Endothelial cell of umbilical vein (primary cell): Measurements from ENCODE around the gene TSPAN9. TPM values are rescaled to one million over a fixed set of nuclear protein-coding genes. Genes with fewer than 3 reads are reported as not detected.

Experiments
- BruUV-seq: library from RNA; stranded (reverse); fragments of 400-500 nt; replicated peaks from 2 replicates; lab custom pipeline; 2021; lab: Mats Ljungman, UMichigan
- CTCF ChIA-PET: fragments of 300-600, 350-600 bp; sonication (Branson Sonifier 250); formaldehyde crosslinking; loops from one replicate; lab custom pipeline; 2021; ENCODE audit warnings: antibody characterized with exemption, inconsistent platforms; lab: Charles Lee
- POLR2A ChIA-PET: fragments of 300-600, 350-600 bp; sonication (Branson Sonifier 250); formaldehyde crosslinking; loops from one replicate; lab custom pipeline; 2021; ENCODE audit warnings: antibody characterized with exemption, inconsistent platforms; lab: Charles Lee
- DNase-seq: peaks from one replicate; pipeline ENCODE4 v3.0.0-alpha.2; 2011; ENCODE audit warnings: low read depth, low spot score
- FAIRE-seq: peaks from 2 replicates; lab custom pipeline; 2011; peaks lifted over from hg19 to GRCh38; lab: Jason Lieb, UNC
- H2AFZ ChIP-seq: 2 replicates; pipeline ENCODE4 v1.6.0; 2012; ENCODE audit warnings: low read depth, low read length, control low read depth, inconsistent platforms
- H3K27ac ChIP-seq: 2 replicates; pipeline ENCODE4 v1.5.1; 2011; ENCODE audit warnings: low read depth, mild to moderate bottlenecking, control low read depth, low read length, moderate library complexity; ENCODE audit not compliant: insufficient read depth
- H3K27me3 ChIP-seq, 2 experiments: 2 replicates each; pipeline versions ENCODE4 v1.6.0 to v1.6.1; 2011; ENCODE audit warnings: low read length in 2 of 2, mixed read lengths in 1 of 2; ENCODE audit not compliant: control insufficient read depth in 2 of 2, insufficient read depth in 2 of 2
- H3K36me3 ChIP-seq, 2 experiments: 2 replicates in 1 of 2; 3 replicates in 1 of 2; pipeline ENCODE4 v1.5.1; 2011; ENCODE audit warnings: low read length in 2 of 2, mild to moderate bottlenecking in 1 of 2, moderate library complexity in 1 of 2; ENCODE audit not compliant: control insufficient read depth in 2 of 2, insufficient read depth in 2 of 2; ENCODE audit errors: extremely low read depth in 1 of 2
- H3K4me1 ChIP-seq: 3 replicates; pipeline ENCODE4 v1.5.1; 2011; ENCODE audit warnings: mild to moderate bottlenecking, low read length; ENCODE audit not compliant: control insufficient read depth, insufficient read depth; ENCODE audit errors: extremely low read depth
- H3K4me2 ChIP-seq: 2 replicates; pipeline ENCODE4 v1.6.1; 2011; ENCODE audit warnings: low read length, control low read depth, mixed read lengths; ENCODE audit not compliant: insufficient read depth
- H3K4me3 ChIP-seq, 3 experiments: fragments of 200-600 bp in 1 of 3; sonication (generic), shearing (Covaris generic) in 1 of 3; replicated peaks in 1 of 3; 2 replicates each; pipeline ENCODE4 v1.5.1; 2011 to 2016; ENCODE audit warnings: control low read depth in 3 of 3, low read length in 3 of 3, mild to moderate bottlenecking in 2 of 3, inconsistent platforms in 1 of 3, low read depth in 1 of 3, moderate library complexity in 1 of 3; ENCODE audit not compliant: insufficient read depth in 1 of 3
- H3K79me2 ChIP-seq: 2 replicates; pipeline ENCODE4 v1.6.0; 2012; ENCODE audit warnings: low read length, inconsistent platforms; ENCODE audit not compliant: control insufficient read depth, insufficient read depth
- H3K9ac ChIP-seq: replicated peaks from 2 replicates; pipeline ENCODE3; 2011; ENCODE audit warnings: low read length, control low read depth; ENCODE audit not compliant: insufficient read depth; ENCODE audit errors: extremely low read depth
- H3K9me1 ChIP-seq: replicated peaks from 3 replicates; pipeline ENCODE4 v1.6.0; 2011; ENCODE audit warnings: mild to moderate bottlenecking, low read length; ENCODE audit not compliant: control insufficient read depth, insufficient read depth; ENCODE audit errors: extremely low read depth
- H3K9me3 ChIP-seq: replicated peaks from 2 replicates; pipeline ENCODE4 v1.5.1; 2012; ENCODE audit warnings: low read length, inconsistent platforms; ENCODE audit not compliant: control insufficient read depth, insufficient read depth
- H4K20me1 ChIP-seq: replicated peaks from 2 replicates; pipeline ENCODE3; 2011; ENCODE audit warnings: mild to moderate bottlenecking, low read length; ENCODE audit not compliant: control insufficient read depth, insufficient read depth; ENCODE audit errors: extremely low read depth
- CTCF ChIP-seq, 2 donors: IDR thresholded peaks; 1 replicate in 1 of 2; 2 replicates in 1 of 2; pipeline ENCODE4 v1.5.1; 2011; ENCODE audit warnings: low read length in 2 of 2, mild to moderate bottlenecking in 2 of 2, moderate library complexity in 2 of 2, control low read depth in 1 of 2, inconsistent platforms in 1 of 2, low read depth in 1 of 2; ENCODE audit not compliant: insufficient read depth in 1 of 2; ENCODE audit errors: extremely low read depth in 1 of 2
- EZH2 ChIP-seq: IDR thresholded peaks from 2 replicates; pipeline ENCODE4 v1.6.1; 2012; ENCODE audit warnings: borderline replicate concordance, low read depth, mild to moderate bottlenecking, moderate library complexity, low read length, inconsistent platforms; ENCODE audit not compliant: severe bottlenecking
- FOS ChIP-seq: IDR thresholded peaks from 2 replicates; pipeline ENCODE4 v1.6.1; 2011; ENCODE audit warnings: mild to moderate bottlenecking, low read length, moderate library complexity, borderline replicate concordance; ENCODE audit not compliant: insufficient read depth
- GATA2 ChIP-seq: IDR thresholded peaks from 2 replicates; pipeline ENCODE4 v1.7.0; 2011; ENCODE audit warnings: low read depth, mild to moderate bottlenecking, moderate library complexity, mixed read lengths, low read length; ENCODE audit not compliant: insufficient read length, insufficient read depth
- JUN ChIP-seq: IDR thresholded peaks from 2 replicates; pipeline ENCODE4 v1.6.1; 2011; ENCODE audit warnings: borderline replicate concordance, low read depth; ENCODE audit not compliant: insufficient read length, insufficient read depth
- MAX ChIP-seq: IDR thresholded peaks from 2 replicates; pipeline ENCODE4 v1.6.1; 2011; ENCODE audit not compliant: insufficient read depth, insufficient read length
- MYC ChIP-seq: IDR thresholded peaks from one replicate; pipeline ENCODE4 v1.6.1; 2011; ENCODE audit warnings: mild to moderate bottlenecking, low read depth, low read length
- POLR2A ChIP-seq: IDR thresholded peaks from 2 replicates; pipeline ENCODE4 v1.6.1; 2012; ENCODE audit warnings: low read depth, mild to moderate bottlenecking, control low read depth, low read length
- POLR2AphosphoS5 ChIP-seq: IDR thresholded peaks from 2 replicates; pipeline ENCODE4 v1.6.1; 2012; ENCODE audit warnings: low read depth, mild to moderate bottlenecking, control low read depth, low read length, moderate library complexity; ENCODE audit not compliant: insufficient read depth
- dilution Hi-C: fragments of 300-500 bp; cut with MboI; formaldehyde crosslinking; loops from one replicate; pipeline ENCODE4 v1.15.0; 2019; ENCODE audit warnings: low sequenced_read_pairs; ENCODE audit not compliant: extremely low pct_ligation_motif_present
- intact Hi-C: fragments of 100-400 bp; cut with micrococcal nuclease; formaldehyde crosslinking; loops from one replicate; pipeline ENCODE4 v1.10.0; 2022
- polyA plus RNA-seq, 4 experiments: library from polyadenylated mRNA; depleted of rRNA in 3 of 4; stranded (reverse) in 3 of 4; unstranded in 1 of 4; fragments of >200 nt; gene quantifications; 2 replicates each; pipeline versions ENCODE4 v1.2.1 to v1.2.3, GENCODE V29; 2011 to 2012; ENCODE audit warnings: missing spikeins in 1 of 4
- total RNA-seq: library from RNA; stranded (reverse); gene quantifications from 2 replicates; pipeline ENCODE4 v1.2.3, GENCODE V29; 2021

TSPAN9 gene
- total and polyA plus RNA-seq, 2 donors (not counting 3 experiments of a cell fraction or from before 2014, with no cell fraction given): 43.3 to 66.8 TPM

GRCh38 chr12:3317841-3318501 lies 240.8 kb downstream of the TSPAN9 start:
- no peak overlapping the region for H2AFZ ChIP-seq
- intact Hi-C loops: no loop called here
- no peak overlapping the region for H3K9ac ChIP-seq
- H3K4me1 ChIP-seq: peaks cover 4% of the 10 kb centered on the region
- ChIA-PET POLR2A (no interaction called here), CTCF (interaction anchor here (7.9 kb wide), 1 partner anchor 16 kb away, joined by 149 read pairs; no protein-coding TSS in a partner anchor)
- DNase-seq: no peak
- H3K79me2 ChIP-seq: no peaks in the 10 kb centered on the region
- H3K4me3 ChIP-seq: no peak overlapping the region
- no peak for FAIRE-seq
- H3K36me3 ChIP-seq: no peaks in the 10 kb centered on the region
- H3K4me2 ChIP-seq: no peak overlapping the region
- H3K9me1 ChIP-seq: no peaks in the 10 kb centered on the region
- TF ChIP-seq MYC (no peak), FOS (no peak), GATA2 (no peak)
- dilution Hi-C loops: no loop called here
- no TSS peak for BruUV-seq
- peaks cover 0 to 1% of the 10 kb centered on the region in 2 experiments for H3K27me3 ChIP-seq
- H3K9me3 ChIP-seq: no peaks in the 10 kb centered on the region
- H4K20me1 ChIP-seq: no peaks in the 10 kb centered on the region
- H3K27ac ChIP-seq: no peak overlapping the region

GRCh38 chr12:3319723-3320492 lies 242.7 kb downstream of the TSPAN9 start:
- dilution Hi-C loops: no loop called here
- Histone ChIP-seq H3K27me3 (peaks cover 0 to 1% of the 10 kb centered on the region in 2 experiments), H3K4me1 (peaks cover 4% of the 10 kb centered on the region), H3K4me3 (no peak overlapping the region), H3K36me3 (no peaks in the 10 kb centered on the region), H3K4me2 (no peak overlapping the region), H3K9ac (no peak overlapping the region), H3K79me2 (no peaks in the 10 kb centered on the region), H3K9me1 (no peaks in the 10 kb centered on the region), H3K27ac (no peak overlapping the region), H2AFZ (no peak overlapping the region), H4K20me1 (no peaks in the 10 kb centered on the region), H3K9me3 (no peaks in the 10 kb centered on the region)
- CTCF ChIA-PET: interaction anchor here (1.0 to 1.4 kb wide), 2 partner anchors 20 to 957 kb away, joined by 3 to 8 read pairs; no protein-coding TSS in a partner anchor
- FAIRE-seq (no peak), DNase-seq (no peak)
- BruUV-seq: no TSS peak
- intact Hi-C loops: no loop called here
- no peak for TF ChIP-seq POLR2AphosphoS5
- TF ChIP-seq JUN: no peak
- no peak for TF ChIP-seq EZH2
- TF ChIP-seq MAX: no peak
- TF ChIP-seq FOS: no peak
- TF ChIP-seq MYC: no peak
- TF ChIP-seq GATA2: no peak
- TF ChIP-seq POLR2A: no peak
- TF ChIP-seq CTCF (IDR thresholded peaks at IDR 0.05; ENCODE audit: extremely low read depth in 1 of 2, insufficient read depth in 1 of 2, low read depth in 1 of 2, low read length in 2 of 2): no peak
- POLR2A ChIA-PET: no interaction called here
